HUES48 (cell line): ENCODE results near the gene PABPN1L.

ENCODE experiments used
- H3K27ac ChIP-seq: one replicate; pipeline ENCODE4 v1.7.0; 2013; ENCODE audit warnings: low read depth, low read length, inconsistent platforms
- H3K27me3 ChIP-seq: 2 replicates; pipeline ENCODE4 v1.6.1; 2013; ENCODE audit warnings: mild to moderate bottlenecking, low read length; ENCODE audit not compliant: control insufficient read depth, insufficient read depth
- H3K36me3 ChIP-seq: 2 replicates; pipeline ENCODE4 v1.6.1; 2013; ENCODE audit warnings: low read length; ENCODE audit not compliant: control insufficient read depth, insufficient read depth
- H3K4me1 ChIP-seq: 2 replicates; pipeline ENCODE4 v1.6.1; 2013; ENCODE audit warnings: mild to moderate bottlenecking, low read length; ENCODE audit not compliant: control insufficient read depth, insufficient read depth
- H3K4me3 ChIP-seq: 2 replicates; pipeline ENCODE4 v1.5.1; 2013; ENCODE audit warnings: mild to moderate bottlenecking, low read depth, low read length
- H3K9ac ChIP-seq: 2 replicates; pipeline ENCODE4 v1.6.1; 2013; ENCODE audit warnings: mild to moderate bottlenecking, low read depth, low read length, moderate library complexity
- H3K9me3 ChIP-seq: 2 replicates; pipeline ENCODE4 v1.6.1; 2013; ENCODE audit warnings: low read length; ENCODE audit not compliant: control insufficient read depth, insufficient read depth

Gene PABPN1L

GRCh38 chr16:88874938-88875599, 8.6 kb upstream of the PABPN1L start:
- no peaks in the 10 kb centered on the region for H3K27me3 ChIP-seq
- no peaks in the 10 kb centered on the region for H3K9me3 ChIP-seq
- H3K36me3 ChIP-seq, result no peaks in the 10 kb centered on the region
- no peak overlapping the region for H3K9ac ChIP-seq
- H3K27ac ChIP-seq, result no peak overlapping the region
- no peaks in the 10 kb centered on the region for H3K4me1 ChIP-seq
- H3K4me3 ChIP-seq, result no peak overlapping the region

- Histone ChIP-seq H3K27ac (no peak overlapping the region), H3K27me3 (no peaks in the 10 kb centered on the region), H3K4me3 (no peak overlapping the region), H3K36me3 (no peaks in the 10 kb centered on the region), H3K9me3 (no peaks in the 10 kb centered on the region), H3K4me1 (no peaks in the 10 kb centered on the region), H3K9ac (no peak overlapping the region)
Measured at GRCh38 chr16:88872650-88873331, 6.3 kb upstream of the PABPN1L start.

- Histone ChIP-seq H3K9me3 (no peaks in the 10 kb centered on the region), H3K4me3 (no peak overlapping the region), H3K9ac (no peak overlapping the region), H3K4me1 (no peaks in the 10 kb centered on the region), H3K36me3 (no peaks in the 10 kb centered on the region), H3K27ac (no peak overlapping the region), H3K27me3 (no peaks in the 10 kb centered on the region)
Measured at GRCh38 chr16:88871730-88872416, 5.4 kb upstream of the PABPN1L start.

GRCh38 chr16:88871349-88871702, 4.9 kb upstream of the PABPN1L start:
- no peaks in the 10 kb centered on the region for H3K4me1 ChIP-seq
- H3K27me3 ChIP-seq, result no peaks in the 10 kb centered on the region
- no peak overlapping the region for H3K27ac ChIP-seq
- H3K4me3 ChIP-seq, result no peak overlapping the region
- no peaks in the 10 kb centered on the region for H3K9me3 ChIP-seq
- H3K36me3 ChIP-seq, result no peaks in the 10 kb centered on the region
- no peak overlapping the region for H3K9ac ChIP-seq

- H3K9ac ChIP-seq, result no peak overlapping the region
- H3K4me1 ChIP-seq, result no peaks in the 10 kb centered on the region
- no peak overlapping the region for H3K4me3 ChIP-seq
- H3K9me3 ChIP-seq, result no peaks in the 10 kb centered on the region
- H3K36me3 ChIP-seq, result no peaks in the 10 kb centered on the region
- H3K27me3 ChIP-seq, result no peaks in the 10 kb centered on the region
- no peak overlapping the region for H3K27ac ChIP-seq
Measured at GRCh38 chr16:88870608-88871348, 4.3 kb upstream of the PABPN1L start.

GRCh38 chr16:88869673-88869980, 3.2 kb upstream of the PABPN1L start:
- Histone ChIP-seq H3K27ac (no peak overlapping the region), H3K4me3 (no peak overlapping the region), H3K27me3 (no peaks in the 10 kb centered on the region), H3K9ac (no peak overlapping the region), H3K4me1 (no peaks in the 10 kb centered on the region), H3K36me3 (no peaks in the 10 kb centered on the region), H3K9me3 (no peaks in the 10 kb centered on the region)

- Histone ChIP-seq H3K4me3 (no peak overlapping the region), H3K9ac (no peak overlapping the region), H3K4me1 (no peaks in the 10 kb centered on the region), H3K9me3 (no peaks in the 10 kb centered on the region), H3K27ac (no peak overlapping the region), H3K27me3 (no peaks in the 10 kb centered on the region), H3K36me3 (no peaks in the 10 kb centered on the region)
Measured at GRCh38 chr16:88868974-88869672, 2.7 kb upstream of the PABPN1L start.

- H3K9ac ChIP-seq, result no peak overlapping the region
- no peaks in the 10 kb centered on the region for H3K9me3 ChIP-seq
- no peaks in the 10 kb centered on the region for H3K4me1 ChIP-seq
- no peak overlapping the region for H3K4me3 ChIP-seq
- H3K36me3 ChIP-seq, result 0 out of 2 replicates have a peak, but pooled peaks cover 1% of the 10 kb centered on the region
- no peaks in the 10 kb centered on the region for H3K27me3 ChIP-seq
- no peak overlapping the region for H3K27ac ChIP-seq
Measured at GRCh38 chr16:88867581-88868246, 1.3 kb upstream of the PABPN1L start.

- no peaks in the 10 kb centered on the region for H3K4me1 ChIP-seq
- H3K9me3 ChIP-seq, result no peaks in the 10 kb centered on the region
- H3K4me3 ChIP-seq, result no peak overlapping the region
- H3K27me3 ChIP-seq, result no peaks in the 10 kb centered on the region
- H3K36me3 ChIP-seq, result peaks cover 20% of the 10 kb centered on the region
- no peak overlapping the region for H3K9ac ChIP-seq
- no peak overlapping the region for H3K27ac ChIP-seq
Measured at GRCh38 chr16:88865742-88866141, 718 bp downstream of the PABPN1L start.

GRCh38 chr16:88865310-88865709, 1.1 kb downstream of the PABPN1L start:
- Histone ChIP-seq H3K9me3 (no peaks in the 10 kb centered on the region), H3K27me3 (no peaks in the 10 kb centered on the region), H3K4me1 (no peaks in the 10 kb centered on the region), H3K4me3 (no peak overlapping the region), H3K27ac (no peak overlapping the region), H3K36me3 (peaks cover 25% of the 10 kb centered on the region), H3K9ac (no peak overlapping the region)
